ENCODE results near the gene BIN2. TPM values are rescaled to one million over a fixed set of nuclear protein-coding genes. Genes with fewer than 3 reads are reported as not detected.

BIN2 gene
- total and polyA plus RNA-seq, 2 donors (not counting 1 experiment from before 2014, with no cell fraction given) = not detected

DNA sequence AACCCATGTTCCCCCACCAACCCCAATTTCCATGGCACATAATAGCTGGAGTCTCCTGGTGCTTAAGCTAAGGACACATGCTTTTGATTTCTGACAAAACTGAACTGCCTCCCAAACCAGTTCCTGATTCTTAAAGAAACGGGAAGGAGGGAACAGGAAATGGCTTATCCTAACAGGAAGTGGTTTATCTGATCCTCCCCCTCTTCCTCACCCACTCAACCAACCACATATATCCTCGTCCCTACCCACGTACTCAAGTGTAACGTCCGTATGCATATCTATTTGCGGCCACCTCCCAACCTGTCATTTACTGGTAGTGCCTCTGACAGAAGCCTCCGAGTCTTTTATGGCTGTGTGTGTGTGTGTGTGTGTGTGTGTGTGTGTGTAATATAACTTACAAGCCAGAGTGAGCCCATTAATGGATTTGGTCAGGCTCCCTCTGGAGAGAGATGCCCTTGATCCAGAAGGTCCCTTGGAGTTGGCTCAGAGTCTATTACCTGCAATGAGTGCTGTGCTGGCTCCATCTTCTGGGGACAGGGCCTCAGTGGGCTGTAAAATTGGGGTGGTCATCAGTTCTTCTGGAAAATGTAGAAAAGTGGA, 77.6 kb downstream of the BIN2 start:
- Histone ChIP-seq H3K4me1 (ENCODE audit: control insufficient read depth, extremely low read depth, insufficient read depth, low read length) (peaks cover 2% of the 10 kb centered on the region), H3K9me3 (ENCODE audit: control insufficient read depth, insufficient read depth, low read depth, low read length) (no peaks in the 10 kb centered on the region), H2AFZ (ENCODE audit: low read length) (peak overlapping the region; percentile 56), H3K4me3 (replicated peaks in 1 of 4; ENCODE audit: control extremely low read depth in 1 of 4, insufficient read depth in 1 of 4, low read depth in 3 of 4, low read length in 4 of 4) (no peak overlapping the region), H3K27me3 (ENCODE audit: control insufficient read depth, insufficient read depth, low read length) (no peaks in the 10 kb centered on the region), H3K27ac (ENCODE audit: insufficient read depth, low read length) (peak overlapping the region; percentile 47), H3K9ac (ENCODE audit: insufficient read depth, low read length) (peak overlapping the region; percentile 14), H3K4me2 (ENCODE audit: extremely low read depth, insufficient read depth, low read length) (no peak overlapping the region), H4K20me1 (ENCODE audit: control insufficient read depth, extremely low read depth, insufficient read depth, low read length) (no peaks in the 10 kb centered on the region), H3K36me3 (ENCODE audit: control insufficient read depth, insufficient read depth, low read length) (peaks cover 15% of the 10 kb centered on the region), H3K79me2 (ENCODE audit: control insufficient read depth, insufficient read depth, low read length) (peaks cover 6% of the 10 kb centered on the region)
- DNase-seq (ENCODE audit: low read depth in 2 of 2) = peak; percentile 59 to 63
- no peak for TF ChIP-seq CTCF (conservative IDR thresholded peaks at IDR 0.05 in 1 of 2, IDR thresholded peaks at IDR 0.05 in 1 of 2; ENCODE audit: low read depth in 1 of 2, low read length in 2 of 2)
- TF ChIP-seq EZH2 (IDR thresholded peaks at IDR 0.05; ENCODE audit: low read length, missing control alignments) = no peak

DNA sequence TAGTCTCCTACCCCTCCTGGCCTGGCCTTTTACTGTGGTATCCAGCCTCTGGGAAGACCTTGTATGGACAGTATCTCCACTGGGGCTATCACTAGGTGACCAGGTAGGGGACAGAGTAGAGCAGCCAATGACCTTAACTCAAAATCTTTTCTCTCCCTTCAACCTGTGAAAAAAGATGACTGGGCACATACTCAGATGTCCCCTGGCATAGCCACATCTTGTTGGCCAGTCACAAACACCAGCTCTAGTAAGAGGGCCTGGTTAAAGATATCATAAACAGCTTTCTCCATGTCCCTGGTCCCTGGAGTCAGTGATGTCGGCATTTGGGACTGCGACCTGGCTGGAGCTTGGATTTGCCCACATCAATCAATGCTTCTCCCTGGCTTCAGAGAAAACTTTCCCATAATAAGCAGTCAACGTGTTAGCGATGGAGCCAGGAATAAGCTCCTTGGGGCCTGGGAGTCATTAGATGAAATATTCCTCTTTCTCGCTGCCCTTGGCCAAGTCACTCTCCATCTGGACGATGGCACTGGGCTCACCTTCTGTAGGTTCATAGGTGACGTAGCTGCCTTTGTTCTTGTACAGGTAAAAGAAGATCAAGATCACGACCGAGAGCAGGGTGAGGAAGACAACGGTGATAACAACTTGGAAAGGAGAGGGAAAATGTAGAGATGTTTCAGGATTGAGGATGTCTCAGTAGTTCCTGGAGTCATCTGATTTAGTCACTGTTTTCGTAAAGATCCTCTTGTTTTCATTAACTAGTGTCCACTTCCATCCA, 78.3 kb downstream of the BIN2 start:
- Histone ChIP-seq H3K4me2 (ENCODE audit: extremely low read depth, insufficient read depth, low read length) (no peak overlapping the region), H3K9me3 (ENCODE audit: control insufficient read depth, insufficient read depth, low read depth, low read length) (no peaks in the 10 kb centered on the region), H3K27me3 (ENCODE audit: control insufficient read depth, insufficient read depth, low read length) (no peaks in the 10 kb centered on the region), H3K4me3 (replicated peaks in 1 of 4; ENCODE audit: control extremely low read depth in 1 of 4, insufficient read depth in 1 of 4, low read depth in 3 of 4, low read length in 4 of 4) (no peak overlapping the region), H3K4me1 (ENCODE audit: control insufficient read depth, extremely low read depth, insufficient read depth, low read length) (peaks cover 8% of the 10 kb centered on the region), H3K27ac (ENCODE audit: insufficient read depth, low read length) (peak overlapping the region; percentile 47), H4K20me1 (ENCODE audit: control insufficient read depth, extremely low read depth, insufficient read depth, low read length) (no peaks in the 10 kb centered on the region), H2AFZ (ENCODE audit: low read length) (no peak overlapping the region), H3K36me3 (ENCODE audit: control insufficient read depth, insufficient read depth, low read length) (peaks cover 17% of the 10 kb centered on the region), H3K9ac (ENCODE audit: insufficient read depth, low read length) (no peak overlapping the region), H3K79me2 (ENCODE audit: control insufficient read depth, insufficient read depth, low read length) (peaks cover 6% of the 10 kb centered on the region)
- DNase-seq (ENCODE audit: low read depth in 2 of 2) = no peak
- TF ChIP-seq CTCF (conservative IDR thresholded peaks at IDR 0.05 in 1 of 2, IDR thresholded peaks at IDR 0.05 in 1 of 2; ENCODE audit: low read depth in 1 of 2, low read length in 2 of 2) = no peak
- no peak for TF ChIP-seq EZH2 (IDR thresholded peaks at IDR 0.05; ENCODE audit: low read length, missing control alignments)

GRCh38 chr12:51244269-51244668, 79.7 kb downstream of the BIN2 start:
- H3K36me3 ChIP-seq (ENCODE audit: control insufficient read depth, insufficient read depth, low read length) = peaks cover 18% of the 10 kb centered on the region
- peaks cover 12% of the 10 kb centered on the region for H3K4me1 ChIP-seq (ENCODE audit: control insufficient read depth, extremely low read depth, insufficient read depth, low read length)
- H3K27me3 ChIP-seq (ENCODE audit: control insufficient read depth, insufficient read depth, low read length) = no peaks in the 10 kb centered on the region

More at GRCh38 chr12:51244269-51244668, 79.7 kb downstream of the BIN2 start:
- TF ChIP-seq EZH2 (IDR thresholded peaks at IDR 0.05; ENCODE audit: low read length, missing control alignments) (no peak), CTCF (conservative IDR thresholded peaks at IDR 0.05 in 1 of 2, IDR thresholded peaks at IDR 0.05 in 1 of 2; ENCODE audit: low read depth in 1 of 2, low read length in 2 of 2) (no peak)
- no peaks in the 10 kb centered on the region for H3K9me3 ChIP-seq (ENCODE audit: control insufficient read depth, insufficient read depth, low read depth, low read length)
- no peak overlapping the region for H3K4me2 ChIP-seq (ENCODE audit: extremely low read depth, insufficient read depth, low read length)
- H3K9ac ChIP-seq (ENCODE audit: insufficient read depth, low read length) = no peak overlapping the region
- no peak overlapping the region for H3K27ac ChIP-seq (ENCODE audit: insufficient read depth, low read length)
- H2AFZ ChIP-seq (ENCODE audit: low read length) = no peak overlapping the region
- H4K20me1 ChIP-seq (ENCODE audit: control insufficient read depth, extremely low read depth, insufficient read depth, low read length) = no peaks in the 10 kb centered on the region
- DNase-seq (ENCODE audit: low read depth in 2 of 2) = peak in 1 of 2 donors; percentile 60
- H3K79me2 ChIP-seq (ENCODE audit: control insufficient read depth, insufficient read depth, low read length) = peaks cover 15% of the 10 kb centered on the region
- H3K4me3 ChIP-seq (replicated peaks in 1 of 4; ENCODE audit: control extremely low read depth in 1 of 4, insufficient read depth in 1 of 4, low read depth in 3 of 4, low read length in 4 of 4) = no peak overlapping the region
